ENCODE measurements around the gene PCDHGB3.
"Not testable (repeated sequence)": the region's sequence is repeated elsewhere in the genome, so short reads cannot be mapped to it uniquely, and the experiment has no call there.

The PCDHGB3 gene

DNA sequence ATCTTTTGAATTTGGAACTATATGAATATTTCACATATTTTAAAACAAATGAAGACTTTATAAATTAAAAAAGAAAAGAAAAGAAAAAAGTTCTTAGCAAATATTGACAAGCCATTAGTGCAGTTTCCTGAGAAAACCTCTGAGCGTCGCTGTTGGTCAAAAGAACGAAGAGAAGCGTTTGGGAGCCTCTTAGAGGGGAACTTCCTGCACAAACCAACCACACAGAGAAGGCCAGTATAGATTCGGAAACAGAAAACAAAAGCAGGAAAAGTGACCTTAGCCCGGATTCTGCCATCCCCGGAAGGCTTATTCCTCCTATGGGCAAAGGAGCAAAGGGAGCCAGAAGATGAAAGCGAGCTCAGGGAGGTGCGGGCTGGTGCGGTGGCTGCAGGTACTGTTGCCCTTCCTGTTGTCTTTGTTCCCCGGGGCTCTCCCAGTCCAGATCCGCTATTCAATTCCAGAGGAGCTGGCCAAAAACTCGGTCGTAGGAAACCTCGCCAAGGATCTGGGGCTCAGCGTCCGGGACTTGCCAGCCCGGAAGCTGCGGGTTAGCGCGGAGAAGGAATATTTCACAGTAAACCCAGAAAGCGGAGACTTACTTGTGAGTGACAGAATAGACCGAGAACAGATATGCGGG lies 10.1 kb upstream of the PCDHGB3 start, which contains the start of gene PCDHGB2:
PCDHGB2 (plus strand) TSS at position 205 of the 637 bp plus-strand sequence; CDS start at position 347, 142 bp downstream.
- DNase-seq, result peak; percentile 41

DNA sequence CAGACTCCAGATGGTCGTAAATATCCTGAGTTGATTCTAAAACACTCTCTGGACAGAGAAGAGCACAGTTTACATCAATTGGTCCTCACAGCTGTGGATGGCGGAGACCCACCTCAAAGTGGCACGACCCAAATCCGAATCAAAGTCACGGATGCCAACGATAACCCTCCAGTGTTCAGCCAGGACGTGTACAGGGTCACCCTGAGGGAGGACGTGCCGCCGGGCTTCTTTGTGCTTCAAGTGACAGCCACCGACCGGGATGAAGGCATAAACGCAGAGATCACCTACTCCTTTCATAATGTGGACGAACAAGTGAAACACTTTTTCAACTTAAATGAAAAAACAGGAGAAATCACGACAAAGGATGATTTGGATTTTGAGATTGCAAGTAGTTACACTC lies 9.4 kb upstream of the PCDHGB3 start:
- DNase-seq, result no peak

DNA sequence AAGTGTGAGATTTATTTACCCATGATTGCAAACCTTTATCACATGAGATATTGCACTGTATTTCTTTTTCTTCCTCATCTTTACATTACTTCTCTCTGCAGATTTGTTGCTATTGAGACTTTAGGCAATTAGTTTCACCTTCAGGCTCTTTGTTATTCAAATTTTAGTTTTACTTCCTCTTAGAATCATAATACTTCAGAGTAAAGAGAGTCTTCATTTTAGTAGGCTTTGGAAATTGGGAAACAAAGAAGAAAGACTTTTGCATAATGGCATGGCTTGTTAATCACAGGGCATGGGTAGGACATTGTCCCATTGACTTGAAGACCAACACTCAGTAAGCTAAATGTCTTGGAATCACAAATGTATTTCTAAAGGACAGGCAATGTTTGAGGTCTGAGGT lies 7.3 kb upstream of the PCDHGB3 start:
- DNase-seq, result no peak

DNA sequence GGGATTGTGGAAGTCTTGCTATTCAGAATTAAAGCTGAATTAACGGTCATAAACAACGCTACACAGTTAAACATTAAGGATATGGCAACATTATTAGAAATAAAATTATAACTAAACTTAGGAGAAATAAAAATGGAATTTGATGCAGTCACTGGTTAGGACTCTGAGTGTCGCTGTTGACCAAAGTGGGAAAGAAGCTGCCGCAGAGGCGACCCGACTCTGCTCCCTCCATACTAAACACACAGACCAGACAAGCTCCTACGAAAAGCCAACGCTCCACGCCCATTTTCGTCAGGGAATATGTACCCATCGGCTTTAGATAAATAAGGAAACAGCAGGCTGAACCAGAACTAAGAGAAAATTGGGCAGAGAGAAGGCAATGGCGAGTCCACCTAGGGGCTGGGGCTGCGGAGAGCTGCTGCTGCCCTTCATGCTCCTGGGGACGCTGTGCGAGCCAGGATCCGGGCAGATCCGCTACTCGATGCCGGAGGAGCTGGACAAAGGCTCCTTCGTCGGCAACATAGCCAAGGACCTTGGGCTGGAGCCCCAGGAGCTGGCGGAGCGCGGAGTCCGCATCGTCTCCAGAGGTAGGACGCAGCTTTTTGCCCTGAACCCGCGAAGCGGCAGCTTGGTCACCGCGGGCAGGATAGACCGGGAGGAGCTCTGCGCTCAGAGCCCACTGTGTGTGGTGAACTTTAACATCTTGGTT lies 5.9 kb upstream of the PCDHGB3 start, which contains the start of gene PCDHGA5:
PCDHGA5 (plus strand) TSS at position 211 of the 709 bp plus-strand sequence; CDS start at position 380, 169 bp downstream.
- DNase-seq, result peak; percentile 28

DNA sequence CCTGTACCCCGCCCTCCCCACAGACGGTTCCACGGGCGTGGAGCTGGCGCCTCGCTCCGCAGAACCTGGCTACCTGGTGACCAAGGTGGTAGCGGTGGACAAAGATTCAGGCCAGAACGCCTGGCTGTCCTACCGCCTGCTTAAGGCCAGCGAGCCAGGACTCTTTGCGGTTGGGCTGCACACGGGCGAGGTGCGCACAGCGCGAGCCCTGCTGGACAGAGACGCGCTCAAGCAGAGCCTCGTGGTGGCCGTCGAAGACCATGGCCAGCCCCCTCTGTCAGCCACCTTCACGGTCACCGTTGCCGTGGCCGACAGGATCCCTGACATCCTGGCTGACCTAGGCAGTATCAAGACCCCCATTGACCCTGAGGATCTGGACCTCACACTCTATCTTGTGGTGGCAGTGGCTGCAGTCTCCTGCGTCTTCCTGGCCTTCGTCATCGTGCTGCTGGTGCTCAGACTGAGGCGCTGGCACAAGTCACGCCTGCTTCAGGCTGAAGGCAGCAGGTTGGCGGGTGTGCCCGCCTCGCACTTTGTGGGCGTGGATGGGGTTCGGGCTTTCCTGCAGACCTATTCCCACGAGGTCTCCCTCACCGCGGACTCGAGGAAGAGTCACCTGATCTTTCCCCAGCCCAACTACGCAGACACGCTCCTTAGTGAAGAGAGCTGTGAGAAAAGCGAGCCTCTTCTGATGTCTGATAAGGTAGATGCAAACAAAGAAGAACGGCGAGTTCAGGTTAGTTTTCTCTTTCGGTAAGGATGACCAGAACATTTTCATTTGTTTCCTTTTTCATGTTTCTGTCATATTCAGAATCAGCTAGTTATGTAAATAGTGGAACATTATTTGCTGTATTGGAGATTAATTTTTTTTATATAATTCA lies 3.8 kb upstream of the PCDHGB3 start:
- no peak for DNase-seq

DNA sequence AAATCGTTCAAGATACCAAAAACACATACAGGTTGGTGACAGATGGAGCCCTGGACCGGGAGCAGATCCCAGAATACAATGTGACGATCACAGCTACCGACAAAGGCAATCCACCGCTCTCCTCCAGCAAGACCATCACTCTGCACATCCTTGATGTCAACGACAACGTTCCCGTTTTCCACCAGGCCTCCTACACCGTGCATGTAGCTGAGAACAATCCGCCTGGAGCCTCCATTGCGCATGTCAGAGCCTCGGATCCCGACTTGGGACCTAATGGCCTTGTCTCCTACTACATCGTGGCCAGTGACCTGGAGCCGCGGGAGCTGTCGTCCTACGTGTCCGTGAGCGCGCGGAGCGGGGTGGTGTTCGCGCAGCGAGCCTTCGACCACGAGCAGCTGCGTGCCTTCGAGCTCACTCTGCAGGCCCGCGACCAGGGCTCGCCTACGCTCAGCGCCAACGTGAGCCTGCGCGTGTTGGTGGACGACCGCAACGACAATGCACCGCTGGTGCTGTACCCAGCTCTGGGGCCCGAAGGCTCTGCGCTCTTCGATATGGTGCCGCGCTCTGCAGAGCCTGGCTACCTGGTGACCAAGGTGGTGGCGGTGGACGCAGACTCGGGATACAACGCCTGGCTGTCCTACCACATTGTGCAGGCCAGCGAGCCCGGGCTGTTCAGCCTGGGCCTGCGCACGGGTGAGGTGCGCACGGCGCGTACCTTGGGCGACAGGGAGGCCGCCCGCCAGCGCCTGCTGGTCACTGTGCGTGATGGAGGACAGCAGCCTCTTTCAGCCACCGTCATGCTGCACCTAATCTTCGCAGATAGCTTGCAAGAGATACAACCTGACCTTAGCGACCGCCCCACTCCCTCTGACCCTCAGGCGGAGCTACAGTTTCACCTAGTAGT lies 1.8 kb downstream of the PCDHGB3 start:
- DNase-seq, result no peak

DNA sequence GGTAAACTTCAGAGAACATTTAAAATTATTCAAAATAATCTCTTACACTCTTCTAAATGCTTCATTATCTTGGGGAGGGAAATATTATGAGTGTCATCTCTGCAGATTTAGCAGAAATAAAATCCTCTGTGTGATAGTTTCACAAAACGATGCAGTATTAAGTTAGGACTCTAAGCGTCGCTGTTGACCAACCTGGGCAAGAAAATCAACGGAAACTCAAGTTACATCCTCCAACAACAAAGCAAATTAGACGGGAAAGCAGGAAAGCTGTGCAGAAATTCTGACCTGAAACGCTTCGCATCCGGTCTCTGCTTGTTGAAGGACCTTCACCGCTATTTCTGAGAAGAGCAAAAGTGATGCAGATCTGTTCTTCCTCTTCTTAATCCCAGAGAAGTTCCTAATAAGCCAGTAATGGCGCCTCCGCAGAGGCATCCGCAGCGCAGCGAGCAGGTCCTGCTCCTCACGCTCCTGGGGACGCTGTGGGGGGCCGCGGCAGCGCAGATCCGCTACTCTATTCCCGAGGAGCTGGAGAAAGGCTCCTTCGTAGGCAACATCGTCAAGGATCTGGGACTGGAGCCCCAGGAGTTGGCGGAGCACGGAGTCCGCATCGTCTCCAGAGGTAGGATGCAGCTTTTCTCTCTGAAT lies 3.8 kb downstream of the PCDHGB3 start, which contains the start of gene PCDHGA6:
PCDHGA6 (plus strand) TSS at position 219 of the 645 bp plus-strand sequence; CDS start at position 412, 193 bp downstream.
- peak; percentile 38 for DNase-seq

DNA sequence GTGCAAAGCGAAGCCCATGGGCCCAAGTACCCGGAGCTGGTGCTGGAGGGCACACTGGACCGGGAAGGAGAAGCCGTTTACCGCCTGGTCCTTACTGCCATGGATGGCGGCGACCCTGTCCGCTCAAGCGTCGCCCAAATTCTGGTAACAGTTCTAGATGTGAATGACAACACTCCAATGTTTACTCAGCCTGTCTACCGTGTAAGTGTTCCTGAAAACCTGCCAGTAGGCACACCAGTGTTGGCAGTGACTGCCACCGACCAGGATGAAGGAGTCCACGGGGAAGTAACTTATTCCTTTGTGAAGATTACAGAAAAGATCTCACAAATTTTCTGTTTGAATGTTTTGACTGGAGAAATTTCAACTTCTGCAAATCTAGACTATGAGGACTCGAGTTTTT lies 4.6 kb downstream of the PCDHGB3 start:
- no peak for DNase-seq

DNA sequence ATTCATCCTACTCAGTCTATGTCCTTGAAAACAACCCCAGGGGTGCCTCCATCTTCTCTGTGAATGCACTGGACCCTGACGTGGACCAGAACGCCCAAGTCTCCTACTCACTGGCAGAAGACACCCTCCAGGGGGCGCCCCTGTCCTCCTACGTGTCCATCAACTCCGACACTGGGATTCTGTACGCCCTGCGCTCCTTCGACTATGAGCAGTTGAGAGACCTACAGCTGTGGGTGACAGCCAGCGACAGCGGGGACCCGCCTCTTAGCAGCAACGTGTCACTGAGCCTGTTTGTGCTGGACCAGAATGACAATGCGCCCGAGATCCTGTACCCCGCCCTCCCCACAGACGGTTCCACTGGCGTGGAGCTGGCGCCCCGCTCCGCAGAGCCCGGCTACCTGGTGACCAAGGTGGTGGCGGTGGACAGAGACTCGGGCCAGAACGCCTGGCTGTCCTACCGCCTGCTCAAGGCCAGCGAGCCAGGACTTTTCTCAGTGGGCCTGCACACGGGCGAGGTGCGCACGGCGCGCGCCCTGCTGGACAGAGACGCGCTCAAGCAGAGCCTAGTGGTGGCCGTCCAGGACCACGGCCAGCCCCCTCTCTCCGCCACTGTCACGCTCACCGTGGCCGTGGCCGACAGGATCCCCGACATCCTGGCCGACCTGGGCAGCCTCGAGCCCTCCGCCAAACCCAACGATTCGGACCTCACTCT lies 5.6 kb downstream of the PCDHGB3 start:
- not testable (repeated sequence) for DNase-seq

DNA sequence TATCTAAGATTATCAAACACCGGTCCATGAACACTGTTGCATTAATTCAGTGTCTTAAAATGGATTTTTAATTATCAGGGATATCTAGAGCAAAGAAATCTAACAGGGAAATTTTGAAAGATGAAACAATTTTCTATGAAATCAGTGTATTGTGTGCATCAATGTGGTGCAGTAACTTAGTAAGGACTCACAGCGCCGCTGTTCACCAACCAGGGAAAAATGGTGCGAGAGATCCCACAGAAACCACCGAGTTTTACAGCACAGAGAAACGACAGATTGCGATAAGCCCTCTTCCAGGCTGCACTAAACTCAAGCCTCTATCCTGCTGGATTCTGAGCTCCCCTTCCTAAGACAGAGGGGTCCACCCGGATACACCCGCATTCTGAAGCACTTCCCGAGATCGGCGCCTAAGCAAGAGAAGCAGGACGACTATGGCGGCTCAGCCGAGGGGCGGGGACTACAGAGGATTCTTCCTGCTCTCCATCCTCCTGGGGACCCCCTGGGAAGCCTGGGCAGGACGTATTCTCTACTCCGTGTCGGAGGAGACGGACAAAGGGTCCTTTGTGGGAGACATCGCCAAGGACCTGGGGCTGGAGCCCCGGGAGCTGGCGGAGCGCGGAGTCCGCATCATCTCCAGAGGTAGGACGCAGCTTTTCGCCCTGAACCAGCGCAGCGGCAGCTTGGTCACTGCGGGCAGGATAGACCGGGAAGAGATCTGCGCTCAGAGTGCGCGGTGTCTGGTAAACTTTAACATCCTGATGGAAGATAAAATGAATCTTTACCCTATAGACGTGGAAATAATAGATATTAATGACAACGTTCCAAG lies 12.6 kb downstream of the PCDHGB3 start, which contains the start of gene PCDHGA7:
PCDHGA7 (plus strand) TSS at position 274 of the 826 bp plus-strand sequence; CDS start at position 432, 158 bp downstream.
- DNase-seq, result peak; percentile 44

DNA sequence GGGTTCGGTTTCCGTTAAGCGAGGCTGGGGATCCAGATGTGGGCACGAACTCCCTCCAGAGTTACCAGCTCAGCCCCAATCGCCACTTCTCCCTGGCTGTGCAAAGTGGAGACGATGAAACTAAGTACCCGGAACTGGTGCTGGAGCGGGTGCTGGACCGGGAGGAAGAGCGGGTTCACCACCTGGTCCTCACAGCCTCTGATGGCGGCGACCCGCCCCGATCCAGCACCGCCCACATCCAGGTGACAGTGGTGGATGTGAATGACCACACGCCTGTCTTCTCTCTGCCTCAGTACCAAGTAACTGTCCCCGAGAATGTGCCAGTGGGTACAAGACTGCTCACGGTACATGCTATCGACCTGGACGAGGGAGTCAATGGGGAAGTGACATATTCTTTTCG lies 13.3 kb downstream of the PCDHGB3 start:
- no peak for DNase-seq

DNA sequence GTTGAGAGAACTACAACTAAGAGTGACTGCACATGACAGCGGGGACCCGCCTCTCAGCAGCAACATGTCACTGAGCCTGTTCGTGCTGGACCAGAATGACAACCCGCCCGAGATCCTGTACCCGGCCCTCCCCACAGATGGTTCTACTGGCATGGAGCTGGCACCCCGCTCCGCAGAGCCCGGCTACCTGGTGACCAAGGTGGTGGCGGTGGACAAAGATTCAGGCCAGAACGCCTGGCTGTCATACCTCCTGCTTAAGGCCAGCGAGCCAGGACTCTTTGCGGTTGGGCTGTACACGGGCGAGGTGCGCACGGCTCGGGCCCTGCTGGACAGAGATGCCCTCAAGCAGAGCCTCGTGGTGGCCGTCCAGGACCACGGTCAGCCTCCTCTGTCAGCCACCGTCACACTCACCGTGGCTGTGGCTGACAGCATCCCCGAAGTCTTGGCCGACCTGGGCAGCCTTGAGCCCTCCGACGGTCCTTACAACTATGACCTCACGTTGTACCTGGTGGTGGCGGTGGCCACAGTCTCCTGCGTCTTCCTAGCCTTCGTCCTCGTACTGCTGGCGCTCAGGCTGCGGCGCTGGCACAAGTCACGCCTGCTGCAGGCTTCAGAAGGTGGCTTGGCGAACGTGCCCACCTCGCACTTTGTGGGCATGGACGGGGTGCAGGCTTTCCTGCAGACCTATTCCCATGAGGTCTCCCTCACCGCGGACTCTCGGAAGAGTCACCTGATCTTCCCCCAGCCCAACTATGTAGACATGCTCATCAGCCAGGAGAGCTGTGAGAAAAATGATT lies 14.6 kb downstream of the PCDHGB3 start:
- DNase-seq, result no peak

DNA sequence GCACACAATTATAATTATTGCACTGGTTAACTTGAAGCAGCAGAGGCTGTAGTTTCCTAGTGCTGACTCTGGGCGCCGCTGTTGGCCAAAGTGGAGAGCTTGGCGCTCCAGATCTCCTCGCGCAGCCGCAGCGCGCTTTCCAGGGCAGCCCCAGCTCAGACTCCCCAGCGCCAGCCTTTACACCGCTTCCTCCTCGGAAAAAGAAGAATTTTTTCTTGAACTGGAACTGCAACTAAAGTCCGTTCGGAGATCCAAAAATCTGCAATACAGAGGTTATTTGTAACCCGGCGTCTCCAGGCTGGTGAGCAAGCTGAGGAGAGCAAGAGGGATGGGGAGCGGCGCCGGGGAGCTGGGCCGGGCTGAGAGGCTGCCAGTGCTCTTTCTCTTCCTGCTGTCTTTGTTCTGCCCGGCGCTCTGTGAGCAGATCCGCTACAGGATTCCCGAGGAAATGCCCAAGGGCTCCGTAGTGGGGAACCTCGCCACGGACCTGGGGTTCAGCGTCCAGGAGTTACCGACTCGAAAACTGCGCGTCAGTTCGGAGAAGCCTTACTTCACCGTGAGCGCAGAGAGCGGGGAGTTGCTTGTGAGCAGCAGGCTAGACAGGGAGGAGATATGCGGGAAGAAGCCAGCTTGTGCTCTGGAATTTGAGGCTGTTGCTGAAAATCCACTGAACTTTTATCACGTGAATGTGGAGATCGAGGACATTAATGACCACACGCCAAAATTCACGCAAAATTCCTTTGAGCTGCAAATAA lies 17.7 kb downstream of the PCDHGB3 start, which contains the start of gene PCDHGB4:
PCDHGB4 (plus strand) TSS at position 142 of the 755 bp plus-strand sequence; CDS start at position 329, 187 bp downstream.
- DNase-seq, result peak; percentile 49

DNA sequence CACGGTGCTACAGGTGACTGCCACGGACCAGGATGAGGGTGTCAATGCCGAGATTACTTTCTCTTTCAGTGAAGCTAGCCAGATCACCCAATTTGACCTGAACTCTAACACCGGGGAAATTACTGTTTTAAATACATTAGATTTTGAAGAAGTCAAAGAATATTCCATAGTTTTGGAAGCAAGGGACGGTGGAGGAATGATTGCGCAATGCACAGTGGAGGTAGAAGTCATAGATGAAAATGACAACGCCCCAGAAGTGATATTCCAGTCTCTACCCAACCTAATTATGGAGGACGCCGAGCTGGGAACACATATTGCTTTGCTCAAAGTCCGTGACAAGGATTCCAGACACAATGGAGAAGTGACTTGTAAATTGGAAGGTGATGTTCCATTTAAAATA lies 18.6 kb downstream of the PCDHGB3 start:
- DNase-seq, result no peak

DNA sequence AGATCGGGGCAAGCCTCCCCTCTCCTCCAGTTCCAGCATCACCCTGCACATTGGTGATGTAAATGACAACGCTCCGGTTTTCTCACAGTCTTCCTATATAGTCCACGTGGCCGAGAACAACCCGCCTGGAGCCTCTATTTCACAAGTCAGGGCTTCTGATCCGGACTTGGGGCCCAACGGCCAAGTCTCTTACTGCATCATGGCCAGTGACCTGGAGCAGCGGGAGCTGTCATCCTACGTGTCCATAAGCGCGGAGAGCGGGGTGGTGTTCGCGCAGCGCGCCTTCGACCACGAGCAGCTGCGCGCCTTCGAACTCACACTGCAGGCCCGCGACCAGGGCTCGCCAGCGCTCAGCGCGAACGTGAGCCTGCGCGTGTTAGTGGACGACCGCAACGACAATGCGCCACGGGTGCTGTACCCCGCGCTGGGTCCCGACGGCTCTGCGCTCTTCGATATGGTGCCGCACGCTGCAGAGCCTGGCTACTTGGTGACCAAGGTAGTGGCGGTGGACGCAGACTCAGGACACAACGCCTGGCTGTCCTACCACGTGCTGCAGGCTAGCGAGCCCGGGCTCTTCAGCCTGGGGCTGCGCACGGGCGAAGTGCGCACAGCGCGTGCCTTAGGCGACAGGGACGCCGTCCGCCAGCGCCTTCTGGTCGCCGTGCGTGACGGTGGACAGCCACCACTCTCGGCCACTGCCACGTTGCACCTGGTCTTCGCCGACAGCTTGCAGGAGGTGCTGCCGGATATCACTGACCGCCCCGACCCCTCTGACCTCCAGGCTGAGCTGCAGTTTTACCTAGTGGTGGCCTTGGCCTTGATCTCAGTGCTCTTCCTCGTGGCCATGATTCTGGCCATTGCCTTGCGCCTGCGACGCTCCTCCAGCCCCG lies 19.4 kb downstream of the PCDHGB3 start:
- DNase-seq, result no peak

DNA sequence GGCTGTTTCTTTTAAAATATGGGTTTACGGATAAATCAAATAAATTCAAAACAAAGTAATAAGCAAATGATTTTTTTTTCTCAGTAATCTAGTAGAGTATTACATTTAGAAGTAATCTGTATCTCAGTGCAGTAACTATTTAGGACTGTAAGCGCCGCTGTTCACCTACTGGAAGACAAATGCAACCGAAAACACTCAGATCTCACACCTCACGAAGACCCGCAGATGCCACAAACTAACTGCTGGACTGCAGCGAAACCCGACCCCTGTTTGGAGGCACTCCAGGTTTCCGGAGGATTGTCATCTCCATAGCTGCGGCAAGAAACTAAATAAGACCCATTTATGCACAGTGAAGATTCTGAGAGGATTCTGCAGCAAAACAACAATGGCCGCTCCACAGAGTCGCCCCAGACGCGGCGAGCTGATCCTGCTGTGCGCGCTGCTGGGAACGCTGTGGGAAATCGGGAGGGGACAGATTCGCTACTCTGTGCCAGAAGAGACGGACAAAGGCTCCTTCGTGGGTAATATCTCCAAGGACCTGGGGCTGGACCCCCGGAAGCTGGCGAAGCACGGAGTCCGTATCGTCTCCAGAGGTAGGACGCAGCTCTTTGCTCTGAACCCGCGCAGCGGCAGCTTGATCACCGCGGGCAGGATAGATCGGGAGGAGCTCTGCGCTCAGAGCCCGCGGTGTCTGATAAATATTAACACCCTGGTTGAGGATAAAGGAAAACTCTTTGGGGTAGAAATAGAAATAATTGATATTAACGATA lies 22.6 kb downstream of the PCDHGB3 start, which contains the start of gene PCDHGA8:
PCDHGA8 (plus strand) TSS at position 205 of the 770 bp plus-strand sequence; CDS start at position 386, 181 bp downstream.
- DNase-seq, result peak; percentile 26

All from fibroblast of upper back skin (primary cell).